ENCODE measurements around the gene XCR1.

DNA sequence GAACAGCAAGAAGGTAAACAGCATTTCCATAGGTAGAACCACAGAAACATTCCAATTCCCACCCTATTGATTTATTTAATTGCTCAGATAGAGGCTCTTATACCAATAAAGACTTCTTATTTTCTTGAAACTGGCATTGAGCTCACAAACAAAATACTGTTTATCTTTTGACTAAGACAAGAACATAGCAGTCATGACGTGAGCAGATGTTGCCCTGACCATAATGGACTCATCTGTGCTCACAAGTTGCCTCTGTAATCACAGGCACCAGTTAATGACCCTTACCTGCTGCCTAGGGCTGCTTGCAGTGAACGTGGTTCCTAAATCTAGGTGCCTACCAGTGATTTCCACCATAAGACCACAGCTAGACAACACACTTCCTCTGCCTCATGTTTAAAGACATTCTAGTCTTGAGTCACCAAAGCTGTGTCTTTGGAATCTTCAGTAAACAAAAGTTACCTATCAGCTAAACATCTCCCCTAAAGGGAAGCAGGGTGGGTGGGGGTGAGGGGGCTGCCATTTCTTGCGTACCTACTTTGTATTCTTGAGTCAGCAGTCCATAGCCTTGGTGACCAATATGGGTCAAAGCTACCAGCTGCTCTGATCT lies 33.8 kb downstream of the XCR1 start:
- TF ChIP-seq ARNT (IDR thresholded peaks at IDR 0.05) (no peak), FOXK2 (IDR thresholded peaks at IDR 0.05) (no peak), TARDBP (IDR thresholded peaks at IDR 0.05) (no peak), SUZ12 (IDR thresholded peaks at IDR 0.05) (no peak), HDGF (IDR thresholded peaks at IDR 0.05; ENCODE audit: borderline replicate concordance) (no peak), ELF4 (IDR thresholded peaks at IDR 0.05) (no peak), FOXM1 (IDR thresholded peaks at IDR 0.05; ENCODE audit: borderline replicate concordance) (no peak), L3MBTL2 (conservative IDR thresholded peaks at IDR 0.05) (no peak), FOXA1 (IDR thresholded peaks at IDR 0.05) (no peak), LEF1 (IDR thresholded peaks at IDR 0.05; ENCODE audit: borderline replicate concordance) (no peak), BHLHE40 (IDR thresholded peaks at IDR 0.05; ENCODE audit: borderline replicate concordance) (no peak), SP1 (IDR thresholded peaks at IDR 0.05) (no peak), CTBP1 (IDR thresholded peaks at IDR 0.05; ENCODE audit: borderline replicate concordance) (no peak)
- TF ChIP-seq, protein P1, sequence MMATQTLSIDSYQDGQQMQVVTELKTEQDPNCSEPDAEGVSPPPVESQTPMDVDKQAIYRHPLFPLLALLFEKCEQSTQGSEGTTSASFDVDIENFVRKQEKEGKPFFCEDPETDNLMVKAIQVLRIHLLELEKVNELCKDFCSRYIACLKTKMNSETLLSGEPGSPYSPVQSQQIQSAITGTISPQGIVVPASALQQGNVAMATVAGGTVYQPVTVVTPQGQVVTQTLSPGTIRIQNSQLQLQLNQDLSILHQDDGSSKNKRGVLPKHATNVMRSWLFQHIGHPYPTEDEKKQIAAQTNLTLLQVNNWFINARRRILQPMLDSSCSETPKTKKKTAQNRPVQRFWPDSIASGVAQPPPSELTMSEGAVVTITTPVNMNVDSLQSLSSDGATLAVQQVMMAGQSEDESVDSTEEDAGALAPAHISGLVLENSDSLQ (IDR thresholded peaks at IDR 0.05): no peak
